ENCODE measurements around the gene DLX1.
A peak's percentile ranks its signal among the peaks of the same experiment; 100 is the strongest.
"Not testable (repeated sequence)": the region's sequence is repeated elsewhere in the genome, so short reads cannot be mapped to it uniquely, and the experiment has no call there.

The DLX1 gene

GRCh38 chr2:172099472-172100079 lies 14.3 kb downstream of the DLX1 start:
- DNase-seq: no peak

DNA sequence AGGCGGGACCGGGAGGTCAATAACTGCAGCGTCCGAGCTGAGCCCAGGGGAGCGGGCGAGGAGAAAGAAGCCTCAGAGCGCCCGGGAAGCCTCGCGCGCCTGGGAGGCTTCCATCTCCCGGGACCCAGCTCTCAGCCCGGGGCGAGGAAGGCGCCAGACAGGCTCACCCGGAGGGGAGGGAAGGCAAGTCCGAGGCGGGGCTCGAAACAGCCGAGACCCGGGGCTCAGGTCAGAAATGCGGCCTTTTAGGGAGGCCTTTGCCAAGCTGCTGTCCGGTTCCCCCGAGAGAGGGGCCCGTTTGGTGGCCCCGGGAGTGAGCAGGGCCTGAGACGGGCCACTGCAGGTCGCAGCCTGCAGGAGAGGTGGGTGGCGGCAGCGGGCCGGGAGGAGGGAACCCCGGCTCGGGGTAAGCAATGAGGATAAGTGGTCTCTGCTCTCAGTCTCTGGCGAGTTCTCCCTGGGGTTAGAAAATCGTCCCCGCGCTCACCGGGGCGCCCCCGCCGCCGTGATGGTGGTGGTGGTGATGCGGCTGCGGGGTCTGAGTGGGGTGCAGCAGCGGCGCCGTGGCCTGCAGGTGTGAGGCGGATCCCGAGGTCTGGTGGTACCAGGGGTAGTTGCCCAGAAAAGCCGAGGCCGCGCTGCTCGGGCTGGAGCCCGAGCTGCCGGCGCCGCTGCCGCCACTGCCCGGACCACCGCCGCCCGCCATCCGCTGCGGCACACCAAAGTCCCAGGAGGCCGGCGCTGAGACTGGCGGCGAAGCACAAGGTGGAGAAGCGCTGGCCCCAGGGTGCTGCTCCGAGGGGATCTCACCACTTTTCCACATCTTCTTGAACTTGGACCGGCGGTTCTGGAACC lies 15.0 kb downstream of the DLX1 start:
- no peak for DNase-seq

DNA sequence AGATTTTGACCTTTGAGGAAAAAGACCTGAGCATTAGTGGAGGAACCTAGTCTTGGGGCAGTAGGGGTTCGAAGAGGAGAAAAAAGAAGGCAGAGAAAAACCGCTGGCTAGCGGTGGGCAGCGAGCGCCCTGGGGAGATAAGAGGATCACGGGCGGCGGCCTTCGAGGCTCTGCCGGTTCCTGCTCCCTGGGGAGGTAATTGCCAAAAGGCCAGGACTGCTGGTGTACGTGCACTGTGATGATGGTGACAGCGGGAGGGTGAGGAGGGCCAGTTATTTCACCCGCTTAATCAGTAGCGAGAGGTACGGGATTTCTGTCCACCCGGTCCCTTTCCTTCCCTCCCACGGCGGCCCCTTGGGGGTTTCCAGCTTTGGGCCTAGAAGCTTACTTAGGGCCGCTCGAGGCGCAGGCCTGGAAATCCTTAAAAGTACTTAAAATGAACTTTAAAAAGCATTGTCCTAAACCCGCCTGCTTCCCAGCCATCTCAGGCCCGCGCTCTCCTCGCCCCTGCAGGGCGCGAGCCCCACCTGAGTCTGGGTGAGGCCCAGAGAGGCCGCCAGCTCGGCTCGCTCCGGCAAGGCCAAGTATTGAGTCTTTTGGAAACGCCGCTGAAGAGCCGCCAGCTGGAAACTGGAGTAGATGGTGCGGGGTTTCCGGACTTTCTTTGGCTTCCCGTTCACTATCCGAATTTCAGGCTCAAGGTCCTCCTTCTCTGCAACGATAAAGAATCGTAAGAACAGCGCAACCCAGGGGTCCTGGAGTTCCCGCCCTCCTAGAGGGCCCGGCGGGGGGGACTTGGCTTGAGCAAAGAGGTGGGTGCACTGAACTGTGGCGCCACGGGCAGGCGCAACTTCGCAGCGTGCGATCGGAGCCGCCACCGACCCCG lies 15.9 kb downstream of the DLX1 start:
- DNase-seq: no peak

DNA sequence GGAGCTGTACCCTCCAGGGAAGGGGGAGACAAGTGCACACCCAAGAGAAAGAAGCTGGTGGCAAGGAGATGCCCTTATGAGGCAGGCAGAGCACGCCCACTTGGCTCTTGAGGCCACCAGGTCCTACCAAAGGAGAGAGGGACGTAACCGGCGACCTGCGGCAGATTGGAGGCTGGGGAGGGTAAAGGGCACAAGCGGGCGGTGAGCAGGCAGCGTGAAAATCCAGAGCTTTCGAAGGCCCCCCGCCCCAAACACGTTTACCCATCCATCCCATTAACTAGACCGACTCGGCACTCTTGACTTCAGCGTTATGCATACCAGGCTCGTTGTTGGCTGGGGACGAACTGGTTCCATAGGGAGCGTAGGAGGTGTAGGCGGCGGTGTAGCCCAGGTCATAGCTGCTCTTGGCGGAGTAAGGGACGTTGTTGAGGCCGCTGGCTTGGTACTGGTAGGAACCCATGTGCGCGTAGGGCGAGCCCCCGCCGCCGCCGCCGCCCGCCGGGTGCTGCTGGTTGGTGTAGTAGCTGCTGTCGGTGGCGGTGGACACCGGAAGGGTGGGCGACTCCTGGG lies 16.6 kb downstream of the DLX1 start:
- no peak for DNase-seq

GRCh38 chr2:172102391-172103359 lies 17.4 kb downstream of the DLX1 start, which contains the start of gene DLX2:
TSS of gene DLX2 (minus strand) at chr2:172102900. CDS start at chr2:172102538, 362 bp downstream.
- peak; percentile 88 for DNase-seq

GRCh38 chr2:172103471-172104272 lies 18.4 kb downstream of the DLX1 start:
- peak; percentile 26 for DNase-seq

DNA sequence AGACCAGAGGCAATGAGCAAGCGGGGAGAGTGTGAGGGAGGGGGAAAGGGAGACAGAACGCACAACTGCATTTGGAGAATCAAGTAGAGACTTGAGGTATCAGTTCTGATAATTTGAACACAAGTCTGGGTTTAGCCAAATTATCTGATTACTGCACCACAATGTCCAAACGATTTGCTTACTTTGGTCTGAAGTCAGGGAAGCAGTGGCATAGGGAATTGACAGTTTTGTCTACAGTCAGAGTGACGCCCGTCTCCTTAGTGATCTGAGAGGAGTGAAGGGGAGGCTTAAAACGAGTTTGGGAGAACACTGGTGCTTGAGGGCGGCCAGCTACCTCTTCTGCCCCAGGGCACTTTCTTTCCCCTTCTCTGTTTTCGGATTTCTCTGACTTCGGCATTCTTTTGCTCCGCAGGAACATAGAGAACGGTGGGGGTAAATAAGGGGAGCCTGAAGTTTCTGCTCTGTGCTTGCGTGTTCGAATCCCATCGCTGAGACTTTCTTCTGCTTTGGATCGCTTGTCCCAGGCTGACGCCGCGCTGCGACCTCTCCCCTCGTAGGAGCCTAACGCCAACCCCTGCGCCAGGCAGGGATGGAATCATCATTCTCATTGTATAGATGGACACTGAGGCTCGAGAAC lies 20.3 kb downstream of the DLX1 start:
- DNase-seq: no peak

GRCh38 chr2:172106108-172106961 lies 21.0 kb downstream of the DLX1 start:
- DNase-seq: no peak

- DNase-seq: no peak
Measured at GRCh38 chr2:172107690-172108586, 22.6 kb downstream of the DLX1 start.

DNA sequence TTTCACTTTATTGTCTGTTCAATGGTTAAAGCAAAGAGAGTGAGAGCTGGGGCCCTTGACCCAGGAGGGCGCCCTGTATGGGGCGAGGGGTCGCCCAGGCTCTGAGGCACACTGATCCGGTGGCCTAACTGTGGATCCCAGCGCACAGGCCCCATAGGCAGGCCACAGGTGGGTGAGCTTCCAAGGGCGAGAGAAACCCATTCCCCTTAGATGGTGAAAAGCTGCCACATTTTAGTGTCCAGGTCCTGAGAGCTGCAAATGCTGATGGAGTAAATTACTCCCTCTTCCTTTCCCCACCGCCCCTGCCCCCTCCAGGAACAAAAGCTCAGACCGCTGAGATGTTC lies 23.3 kb downstream of the DLX1 start:
- no peak for DNase-seq

DNA sequence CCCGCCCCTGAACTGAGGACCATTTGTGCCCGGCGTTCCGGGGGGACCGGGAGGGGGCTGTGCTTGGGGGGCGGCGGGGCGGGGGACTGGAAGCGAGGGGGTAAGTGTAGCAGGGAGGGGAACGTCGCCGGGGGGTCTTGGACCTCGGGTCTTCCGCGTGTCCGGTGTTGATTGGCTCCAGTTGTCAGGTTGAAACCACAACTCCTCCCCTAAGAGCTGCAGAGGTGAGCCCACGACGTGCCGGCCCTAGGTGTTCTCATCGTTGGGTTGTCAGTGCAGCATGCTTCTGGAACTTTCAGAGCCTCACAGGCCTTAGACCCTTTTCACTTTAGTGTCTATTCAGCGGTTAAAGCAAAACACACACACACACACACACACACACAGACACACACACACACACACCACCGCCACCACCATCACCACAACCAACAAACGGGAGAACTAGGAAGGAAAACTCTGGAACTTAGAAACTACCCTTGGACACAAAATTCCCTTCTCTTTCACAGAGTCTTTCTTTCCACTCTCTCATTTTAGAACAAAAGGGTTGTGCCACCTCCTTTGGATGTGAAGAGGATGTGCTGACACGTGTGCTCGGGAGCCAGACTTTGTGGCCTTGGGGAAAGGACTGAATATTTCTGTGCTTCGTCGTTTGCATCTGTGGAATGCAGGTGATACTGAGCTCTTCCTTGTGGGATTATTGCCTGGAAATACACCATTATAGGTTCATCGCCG lies 24.1 kb downstream of the DLX1 start:
- DNase-seq: no peak

- DNase-seq: no peak
Measured at GRCh38 chr2:172109988-172110811, 24.9 kb downstream of the DLX1 start.

GRCh38 chr2:172113617-172114016 lies 28.3 kb downstream of the DLX1 start:
- peak; percentile 37 for DNase-seq

DNA sequence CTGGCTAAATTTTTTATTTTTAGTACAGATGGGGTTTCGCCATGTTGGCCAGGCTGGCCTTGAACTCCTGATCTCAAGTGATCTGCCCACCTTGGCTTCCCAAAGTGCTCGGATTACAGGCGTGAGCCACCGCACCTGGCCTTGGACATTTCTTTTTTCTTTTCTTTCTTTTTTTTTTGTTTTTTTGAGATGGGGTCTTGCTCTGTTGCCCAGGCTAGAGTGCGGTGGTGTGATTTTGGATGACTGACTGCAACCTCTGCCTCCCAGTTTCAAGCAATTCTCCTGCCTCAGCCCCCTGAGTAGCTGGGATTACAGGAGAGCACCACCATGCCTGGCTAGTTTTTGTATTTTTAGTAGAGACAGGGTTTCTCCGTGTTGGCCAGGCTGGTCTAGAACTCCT lies 28.9 kb downstream of the DLX1 start:
- not testable (repeated sequence) for DNase-seq

DNA sequence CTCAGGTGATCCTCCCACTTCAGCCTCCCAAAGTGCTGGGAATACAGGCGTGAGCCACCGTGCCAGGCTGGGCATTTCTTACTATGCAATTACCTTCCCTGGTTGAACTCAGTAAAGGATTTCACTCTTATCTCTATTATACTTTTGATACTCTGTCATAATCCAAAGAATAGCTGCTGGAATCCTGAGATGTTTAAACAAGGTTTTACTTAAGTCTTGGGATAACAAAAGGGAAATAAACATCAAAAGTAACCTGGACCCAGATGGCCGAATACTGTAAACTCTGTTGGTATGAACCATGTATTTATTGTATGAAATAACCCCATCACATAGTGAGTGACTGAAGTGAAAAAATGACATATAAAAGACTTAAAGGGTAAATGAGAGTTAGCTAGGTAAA lies 29.3 kb downstream of the DLX1 start:
- no peak for DNase-seq

GRCh38 chr2:172116107-172116506 lies 30.8 kb downstream of the DLX1 start:
- DNase-seq: no peak

DNA sequence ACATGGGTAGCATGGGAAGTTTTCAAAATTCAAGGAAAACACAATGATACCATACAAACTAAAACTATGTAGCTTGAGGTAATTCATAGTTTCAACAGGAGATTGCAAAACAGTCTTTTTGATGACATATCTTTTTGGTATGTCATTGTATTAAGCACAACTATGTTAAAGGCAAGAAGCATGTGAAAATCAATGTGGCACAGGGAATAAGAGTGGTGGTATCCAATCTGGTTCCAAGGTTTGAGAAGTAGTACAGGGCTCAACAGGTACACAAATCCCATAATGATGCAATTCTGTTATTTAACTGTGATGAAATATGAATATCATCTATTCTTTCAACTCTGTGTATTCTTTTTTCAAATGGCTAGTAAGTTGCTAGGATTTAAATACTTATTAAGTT lies 33.8 kb downstream of the DLX1 start:
- no peak for DNase-seq

Data from NCI-H1694 (cell line).